HG03520 (cell line): ENCODE data around the gene ZNHIT1.
"Not testable (repeated sequence)": the region's sequence is repeated elsewhere in the genome, so short reads cannot be mapped to it uniquely, and the experiment has no call there.

Experiments
- ATAC-seq: cut with Tn5 transposase; IDR thresholded peaks from one replicate; pipeline ENCODE4 v1.9.1; 2021; ENCODE audit warnings: mild to moderate bottlenecking, moderate library complexity; ENCODE audit not compliant: unreplicated experiment

The ZNHIT1 gene

DNA sequence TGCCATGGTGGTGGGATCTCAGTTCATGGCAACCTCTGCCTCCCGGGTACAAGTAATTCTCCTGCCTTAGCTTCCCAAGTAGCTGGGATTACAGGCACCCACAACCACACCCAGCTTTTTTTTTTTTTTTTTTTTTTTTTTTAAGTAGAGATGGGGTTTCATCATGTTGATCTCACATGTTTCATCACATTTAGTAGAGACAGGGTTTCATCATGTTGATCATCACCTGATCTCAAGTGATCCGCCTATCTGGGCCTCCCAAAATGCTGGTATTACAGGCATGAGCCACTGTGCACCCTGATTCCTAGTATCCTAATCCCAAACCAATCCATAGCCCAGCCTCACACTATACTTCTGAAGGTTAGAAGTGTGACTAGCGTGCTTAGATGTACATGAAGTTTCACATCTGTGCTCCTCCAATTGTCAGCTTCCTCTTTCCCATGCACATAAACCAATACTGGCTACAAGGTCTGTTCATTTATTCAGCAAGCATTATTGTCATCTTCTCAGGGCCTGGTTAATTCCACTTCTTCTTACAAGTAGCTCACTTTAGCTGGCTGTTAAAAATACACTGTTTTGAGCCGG, 31.0 kb upstream of the ZNHIT1 start:
- no peak for ATAC-seq

DNA sequence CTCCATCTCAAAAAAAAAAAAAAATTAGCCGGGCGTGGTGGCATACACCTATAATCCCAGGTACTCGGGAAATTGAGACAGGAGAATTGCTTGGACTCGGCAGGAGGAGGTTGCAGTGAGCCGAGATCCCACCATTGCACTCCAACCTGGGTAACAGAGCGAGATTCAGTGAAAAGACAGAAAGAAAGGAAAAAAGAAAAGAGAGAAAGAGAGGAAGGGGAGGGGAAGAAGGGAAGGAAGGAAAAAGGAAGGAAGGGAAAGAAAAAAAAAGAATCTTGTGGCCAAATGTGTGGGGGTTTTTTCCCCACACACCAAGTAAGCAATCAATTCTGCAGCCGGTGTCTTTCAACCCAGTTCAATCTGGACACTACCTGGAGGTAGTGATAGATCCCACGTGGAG, 28.9 kb upstream of the ZNHIT1 start:
- ATAC-seq, result no peak

GRCh38 chr7:101195884-101196283, 22.1 kb upstream of the ZNHIT1 start:
- no peak for ATAC-seq

- ATAC-seq, result no peak
Observed at GRCh38 chr7:101197991-101198390, 20.0 kb upstream of the ZNHIT1 start.

DNA sequence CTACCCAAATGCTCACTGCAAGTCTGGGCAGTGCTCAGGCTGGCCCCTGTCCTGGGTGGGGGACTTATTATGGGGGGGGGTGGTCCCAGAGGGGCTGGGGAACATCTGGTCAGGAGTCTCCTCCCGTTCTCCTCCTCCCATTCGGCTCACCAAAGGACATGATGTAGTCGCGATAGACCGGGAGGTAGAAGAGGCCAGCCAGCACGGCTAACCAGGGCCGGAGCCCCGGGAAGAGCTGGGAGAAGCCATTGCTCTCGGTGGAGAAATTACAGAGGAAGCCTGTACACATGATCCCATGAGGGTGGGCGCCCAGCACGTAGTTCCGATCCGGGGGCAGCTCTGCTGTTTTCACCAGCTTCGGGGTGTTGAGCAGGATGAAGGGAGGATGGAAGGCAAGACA, 19.5 kb upstream of the ZNHIT1 start:
- ATAC-seq, result no peak

DNA sequence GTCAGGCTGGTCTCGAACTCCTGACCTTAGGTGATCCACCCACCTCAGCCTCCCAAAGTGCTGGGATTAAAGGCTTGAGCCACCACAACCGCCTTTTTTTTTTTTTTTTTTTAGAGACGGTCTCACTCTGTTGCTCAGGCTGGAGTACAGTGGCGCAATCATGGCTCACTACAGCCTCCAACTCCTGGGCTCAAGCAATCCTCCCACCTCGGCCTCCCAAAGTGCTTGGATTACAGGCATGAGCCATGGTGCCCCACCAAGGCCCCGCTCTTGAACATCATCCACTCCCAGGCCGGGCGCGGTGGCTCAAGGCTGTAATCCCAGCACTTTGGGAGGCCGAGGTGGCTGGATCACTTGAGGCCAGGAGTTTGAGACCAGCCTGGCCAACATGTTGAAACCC, 18.4 kb upstream of the ZNHIT1 start:
- ATAC-seq, result not testable (repeated sequence)

GRCh38 chr7:101200504-101200861, 17.5 kb upstream of the ZNHIT1 start:
- ATAC-seq, result no peak

GRCh38 chr7:101200862-101201599, 16.9 kb upstream of the ZNHIT1 start, which contains the start of gene MOGAT3:
MOGAT3 (minus strand) TSS chr7:101201036; CDS start chr7:101200854, 182 bp downstream.
- ATAC-seq, result no peak

DNA sequence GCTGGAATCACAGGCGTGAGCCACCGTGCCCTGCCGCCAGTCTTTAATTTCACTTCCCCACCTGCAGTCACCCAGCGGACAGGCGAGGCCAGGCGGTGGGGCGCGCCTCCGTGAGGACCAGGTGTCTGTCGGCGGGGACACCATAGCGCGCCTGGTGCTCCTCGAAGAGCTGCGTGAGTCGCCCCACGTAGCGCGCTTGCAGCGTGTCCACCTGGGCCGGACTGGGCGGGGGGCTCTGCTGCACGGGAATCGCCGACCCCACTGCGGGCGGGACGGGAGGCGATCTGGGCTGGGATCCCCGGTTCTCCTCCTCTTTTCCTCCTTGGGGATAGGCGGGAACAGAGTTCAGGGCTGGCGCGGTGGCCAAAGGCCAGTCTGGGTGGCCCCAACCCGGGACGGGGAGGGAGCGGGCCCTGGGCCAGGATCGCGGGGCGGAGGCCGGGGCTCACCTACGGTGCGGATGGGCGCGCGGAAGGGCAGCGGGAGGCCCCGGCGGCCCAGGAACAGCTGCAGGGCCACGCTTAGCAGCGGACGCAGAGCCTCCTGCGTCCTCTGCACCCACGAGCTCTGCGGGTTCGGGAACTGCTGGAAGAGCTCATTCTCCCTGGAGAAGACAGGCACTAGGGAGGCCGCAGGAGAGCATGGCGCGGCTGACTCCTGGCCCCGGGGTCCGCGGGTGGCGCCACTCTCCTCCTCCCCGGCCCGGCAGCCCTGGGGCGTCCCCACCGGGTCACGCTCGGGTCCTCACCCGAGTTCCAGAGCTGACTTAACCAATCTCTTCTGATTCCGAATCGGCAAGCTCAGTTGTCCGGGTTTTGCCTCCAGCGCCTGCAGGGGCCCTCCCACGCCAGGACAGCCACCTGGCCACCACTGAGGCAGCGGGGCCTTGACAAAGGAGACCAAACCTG, 16.0 kb upstream of the ZNHIT1 start:
- no peak for ATAC-seq

GRCh38 chr7:101202603-101202918, 15.4 kb upstream of the ZNHIT1 start:
- no peak for ATAC-seq

- not testable (repeated sequence) for ATAC-seq
Observed at GRCh38 chr7:101203740-101204738, 13.9 kb upstream of the ZNHIT1 start.

- no peak for ATAC-seq
Observed at GRCh38 chr7:101205901-101206664, 11.9 kb upstream of the ZNHIT1 start.

DNA sequence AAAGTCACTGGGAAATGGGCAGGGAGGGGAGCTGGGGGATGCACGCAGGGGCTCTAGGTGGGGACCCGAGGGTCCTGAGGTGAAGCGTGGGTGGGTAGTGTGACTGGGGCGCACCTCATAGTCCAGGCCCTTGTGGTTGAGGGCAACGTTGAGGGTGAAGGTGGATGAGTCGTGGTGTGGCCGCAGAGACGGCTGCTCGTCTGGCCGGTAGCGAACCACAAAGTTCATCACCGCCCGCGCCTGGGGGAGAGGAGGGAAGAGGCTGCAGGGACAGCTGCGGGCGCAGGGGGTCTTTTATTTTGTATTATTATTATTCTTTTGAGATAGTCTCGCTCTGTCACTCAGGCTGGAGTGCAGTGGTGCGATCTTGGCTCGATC, 11.3 kb upstream of the ZNHIT1 start:
- ATAC-seq, result no peak

DNA sequence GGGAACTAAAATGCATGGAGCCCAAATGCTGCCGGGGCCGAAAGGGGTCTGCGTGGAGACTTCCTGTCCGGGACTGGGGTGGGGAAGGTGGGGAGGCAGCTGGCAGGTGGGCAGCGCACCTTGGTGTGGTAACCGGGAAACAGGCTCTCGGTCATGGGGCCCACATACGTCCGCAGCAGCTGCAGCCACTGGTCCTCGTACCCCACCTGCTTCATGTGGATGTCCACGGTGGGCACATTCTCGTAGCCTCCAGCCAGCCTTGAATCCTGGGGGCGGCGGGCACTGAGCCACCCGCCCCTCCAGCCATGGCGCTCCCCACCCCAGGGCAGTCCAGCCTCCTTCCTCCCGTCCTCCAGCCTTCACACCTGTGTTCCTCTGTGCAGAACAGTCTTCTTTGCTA, 10.5 kb upstream of the ZNHIT1 start:
- ATAC-seq, result no peak

DNA sequence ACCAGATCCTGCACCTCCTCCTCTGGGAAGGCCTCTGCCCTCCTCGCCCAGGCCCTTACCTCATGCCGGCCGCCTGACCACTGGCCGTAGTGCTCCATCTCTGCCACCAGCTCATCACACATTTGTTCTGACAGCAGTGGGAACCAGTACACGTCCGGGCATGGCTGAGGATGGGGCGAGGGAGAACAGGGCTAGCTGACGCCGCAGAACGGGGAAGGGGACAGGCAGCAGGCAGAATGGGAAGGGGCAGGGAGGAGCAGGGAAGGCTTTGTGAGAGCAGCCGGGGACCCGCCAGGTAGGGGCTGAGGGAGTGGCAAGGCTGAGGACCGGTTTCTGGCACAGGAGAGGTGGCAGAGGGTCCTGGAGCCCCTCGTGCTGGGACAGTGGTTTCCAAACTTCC, 9.2 kb upstream of the ZNHIT1 start:
- no peak for ATAC-seq

- no peak for ATAC-seq
Observed at GRCh38 chr7:101210143-101210542, 7.8 kb upstream of the ZNHIT1 start.

DNA sequence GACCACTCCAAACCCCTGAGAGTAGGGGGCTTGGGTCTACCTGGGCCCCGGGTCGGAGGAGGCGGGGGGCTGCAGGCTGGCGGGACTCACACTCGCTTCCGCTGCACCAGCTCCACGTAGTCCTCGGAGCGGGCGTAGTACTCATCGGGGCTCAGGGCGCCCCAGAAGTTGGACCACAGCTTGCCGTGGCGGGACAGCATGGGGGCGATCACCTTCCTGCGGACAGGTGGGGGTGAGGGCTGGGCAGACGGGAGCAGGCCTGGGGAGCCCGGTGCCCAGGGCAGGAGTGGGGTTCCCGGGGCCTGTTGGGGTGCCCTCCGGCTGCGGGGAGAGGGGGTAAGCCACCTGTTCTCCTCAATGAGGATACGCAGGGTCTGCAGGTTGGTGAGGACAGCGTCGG, 6.5 kb upstream of the ZNHIT1 start:
- no peak for ATAC-seq

DNA sequence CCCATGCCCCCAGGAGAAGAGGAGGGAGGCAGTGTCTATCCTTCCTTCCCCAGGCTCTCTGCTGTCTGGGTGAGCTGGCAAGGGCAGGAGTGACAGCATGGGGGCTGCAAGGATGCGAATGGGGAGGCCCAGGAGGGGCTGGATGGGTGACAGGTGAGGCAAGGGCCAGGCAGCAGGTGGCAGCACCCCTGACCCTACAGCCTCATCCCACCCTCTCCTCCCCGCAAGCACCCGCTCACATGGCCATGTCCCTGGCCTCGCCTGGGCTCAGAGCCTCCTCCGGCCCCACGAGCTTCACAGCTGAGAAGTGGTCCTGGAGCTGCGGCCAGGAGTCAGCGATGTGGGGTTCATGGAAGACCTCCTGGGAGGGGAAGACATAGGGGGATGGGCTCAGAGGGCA, 6.0 kb upstream of the ZNHIT1 start:
- no peak for ATAC-seq

GRCh38 chr7:101216001-101216859, 1.7 kb upstream of the ZNHIT1 start:
- no peak for ATAC-seq
